ENCODE data around the gene NDUFA6.
"Not testable (repeated sequence)": the region's sequence is repeated elsewhere in the genome, so short reads cannot be mapped to it uniquely, and the experiment has no call there.

The NDUFA6 gene

DNA sequence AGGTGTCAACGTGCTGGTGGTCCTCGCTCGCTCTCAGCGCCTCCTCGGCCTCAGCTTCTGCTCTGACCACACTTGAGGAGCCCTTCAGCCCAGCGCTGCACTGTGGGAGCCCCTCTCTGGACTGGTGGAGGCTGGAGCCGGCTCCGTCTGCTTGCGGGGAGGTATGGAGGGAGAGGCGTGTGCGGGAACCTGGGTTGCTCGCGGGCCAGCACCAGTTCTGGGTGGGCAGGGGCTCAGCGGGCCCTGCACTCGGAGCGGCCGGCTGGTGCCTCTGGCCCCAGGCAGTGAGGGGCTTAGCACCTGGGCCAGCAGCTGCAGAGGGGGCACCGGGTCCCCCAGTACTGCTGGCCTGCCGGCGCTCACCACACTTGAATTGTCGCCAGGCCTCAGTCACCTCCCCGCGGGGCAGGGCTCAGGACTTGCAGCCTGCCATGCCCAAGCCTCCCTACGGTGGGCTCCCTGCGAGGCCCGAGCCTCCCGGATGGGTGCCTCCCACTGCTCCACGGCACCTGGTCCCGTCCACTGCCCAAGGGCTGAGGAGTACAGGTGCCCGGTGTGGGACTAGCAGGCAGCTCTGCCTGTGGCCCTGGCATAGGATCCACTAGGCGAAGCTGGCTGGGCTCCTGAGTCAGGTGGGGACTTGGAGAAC lies 47.7 kb upstream of the NDUFA6 start:
- no peak overlapping the region for H2BK15ac ChIP-seq (ENCODE audit: low read depth, poor library complexity, severe bottlenecking)
- WGBS, result 93% methylated on average over 31 of the region's 31 CpGs

GRCh38 chr22:42135688-42136087 lies 45.1 kb upstream of the NDUFA6 start:
- not testable (repeated sequence) for H2AFZ ChIP-seq (ENCODE audit: low read depth, low read length)
- no CpG with 5 or more reads among the region's 4 CpGs for WGBS

More for the DNA sequence above, 47.7 kb upstream of the NDUFA6 start:
- H2BK12ac ChIP-seq (ENCODE audit: low read length in 2 of 2), result no peak overlapping the region
- no peak overlapping the region for H3K4me2 ChIP-seq (ENCODE audit: low read length, poor library complexity, severe bottlenecking)
- no peaks in the 10 kb centered on the region for H3K4me1 ChIP-seq (ENCODE audit: control insufficient read depth, insufficient read depth, low read depth, low read length)
- H3K23ac ChIP-seq (ENCODE audit: low read length in 2 of 2), result no peak overlapping the region
- no peak overlapping the region for H2AFZ ChIP-seq (ENCODE audit: low read depth, low read length)
- H2BK120ac ChIP-seq (ENCODE audit: low read depth, low read length), result no peak overlapping the region
- H4K8ac ChIP-seq (ENCODE audit: low read length), result no peak overlapping the region
- no peak for DNase-seq
- H2BK5ac ChIP-seq (ENCODE audit: low read depth, low read length, poor library complexity, severe bottlenecking), result no peak overlapping the region
- H3K18ac ChIP-seq (ENCODE audit: low read depth in 1 of 2, low read length in 2 of 2), result no peak overlapping the region
- H3K36me3 ChIP-seq (ENCODE audit: control insufficient read depth in 1 of 2, insufficient read depth in 2 of 2, low read depth in 1 of 2, low read length in 2 of 2), result peaks cover 0 to 25% of the 10 kb centered on the region in 2 experiments
- no peak overlapping the region for H2AK5ac ChIP-seq (ENCODE audit: low read length, severe bottlenecking)
- no peaks in the 10 kb centered on the region for H3K79me1 ChIP-seq (replicated peaks; ENCODE audit: low read length, poor library complexity, severe bottlenecking)
- peaks cover 0 to 10% of the 10 kb centered on the region in 2 experiments for H3K27me3 ChIP-seq (ENCODE audit: control insufficient read depth in 1 of 2, insufficient read depth in 1 of 2, low read length in 2 of 2)
- no peak overlapping the region for H3K4me3 ChIP-seq (ENCODE audit: insufficient read depth in 1 of 2, low read depth in 1 of 2, low read length in 2 of 2)
- H3K14ac ChIP-seq (ENCODE audit: low read length in 2 of 2), result peak overlapping the region in 1 of 2 experiments; percentile 71
- no peaks in the 10 kb centered on the region for H3K9me3 ChIP-seq (ENCODE audit: control insufficient read depth, low read length)
- H4K91ac ChIP-seq (ENCODE audit: low read length), result peak overlapping the region; percentile 27
- no peak overlapping the region for H3K4ac ChIP-seq (ENCODE audit: low read depth in 1 of 2, low read length in 2 of 2)
- no peak overlapping the region for H3K27ac ChIP-seq (ENCODE audit: low read length, poor library complexity, severe bottlenecking)
- H3K9ac ChIP-seq (ENCODE audit: low read length), result no peak overlapping the region

GRCh38 chr22:42134100-42135020 lies 43.8 kb upstream of the NDUFA6 start:
- 87% methylated on average over 21 of the region's 24 CpGs for WGBS
- no peak overlapping the region for H3K23ac ChIP-seq (ENCODE audit: low read length in 2 of 2)
- H3K4me2 ChIP-seq (ENCODE audit: low read length, poor library complexity, severe bottlenecking), result no peak overlapping the region
- H3K79me1 ChIP-seq (replicated peaks; ENCODE audit: low read length, poor library complexity, severe bottlenecking), result no peaks in the 10 kb centered on the region
- peaks cover 0 to 19% of the 10 kb centered on the region in 2 experiments for H3K27me3 ChIP-seq (ENCODE audit: control insufficient read depth in 1 of 2, insufficient read depth in 1 of 2, low read length in 2 of 2)
- DNase-seq, result no peak
- H2BK120ac ChIP-seq (ENCODE audit: low read depth, low read length), result no peak overlapping the region
- no peak overlapping the region for H2BK12ac ChIP-seq (ENCODE audit: low read length in 2 of 2)
- no peak overlapping the region for H3K4ac ChIP-seq (ENCODE audit: low read depth in 1 of 2, low read length in 2 of 2)
- no peak overlapping the region for H4K91ac ChIP-seq (ENCODE audit: low read length)
- H3K27ac ChIP-seq (ENCODE audit: low read length, poor library complexity, severe bottlenecking), result no peak overlapping the region
- H3K18ac ChIP-seq (ENCODE audit: low read depth in 1 of 2, low read length in 2 of 2), result no peak overlapping the region
- H3K36me3 ChIP-seq (ENCODE audit: control insufficient read depth in 1 of 2, insufficient read depth in 2 of 2, low read depth in 1 of 2, low read length in 2 of 2), result peaks cover 0 to 12% of the 10 kb centered on the region in 2 experiments
- H2BK15ac ChIP-seq (ENCODE audit: low read depth, poor library complexity, severe bottlenecking), result no peak overlapping the region
- no peak overlapping the region for H2AFZ ChIP-seq (ENCODE audit: low read depth, low read length)
- H3K14ac ChIP-seq (ENCODE audit: low read length in 2 of 2), result no peak overlapping the region
- H3K9me3 ChIP-seq (ENCODE audit: control insufficient read depth, low read length), result no peaks in the 10 kb centered on the region
- no peak overlapping the region for H2BK5ac ChIP-seq (ENCODE audit: low read depth, low read length, poor library complexity, severe bottlenecking)
- H3K4me1 ChIP-seq (ENCODE audit: control insufficient read depth, insufficient read depth, low read depth, low read length), result no peaks in the 10 kb centered on the region
- H4K8ac ChIP-seq (ENCODE audit: low read length), result no peak overlapping the region
- H3K4me3 ChIP-seq (ENCODE audit: insufficient read depth in 1 of 2, low read depth in 1 of 2, low read length in 2 of 2), result no peak overlapping the region
- H2AK5ac ChIP-seq (ENCODE audit: low read length, severe bottlenecking), result no peak overlapping the region
- peak overlapping the region; percentile 36 for H3K9ac ChIP-seq (ENCODE audit: low read length)

More at GRCh38 chr22:42135688-42136087, 45.1 kb upstream of the NDUFA6 start:
- H3K27ac ChIP-seq (ENCODE audit: low read length, poor library complexity, severe bottlenecking); H3K9ac ChIP-seq (ENCODE audit: low read length); H3K9me3 ChIP-seq (ENCODE audit: control insufficient read depth, low read length); H3K4me3 ChIP-seq (ENCODE audit: insufficient read depth in 1 of 2, low read depth in 1 of 2, low read length in 2 of 2); H3K4me1 ChIP-seq (ENCODE audit: control insufficient read depth, insufficient read depth, low read depth, low read length); H2BK15ac ChIP-seq (ENCODE audit: low read depth, poor library complexity, severe bottlenecking); DNase-seq; H3K79me1 ChIP-seq (replicated peaks; ENCODE audit: low read length, poor library complexity, severe bottlenecking); H2BK120ac ChIP-seq (ENCODE audit: low read depth, low read length); H4K91ac ChIP-seq (ENCODE audit: low read length); H2BK5ac ChIP-seq (ENCODE audit: low read depth, low read length, poor library complexity, severe bottlenecking); H2BK12ac ChIP-seq (ENCODE audit: low read length in 2 of 2); H3K18ac ChIP-seq (ENCODE audit: low read depth in 1 of 2, low read length in 2 of 2); H3K23ac ChIP-seq (ENCODE audit: low read length in 2 of 2); H4K8ac ChIP-seq (ENCODE audit: low read length); H3K14ac ChIP-seq (ENCODE audit: low read length in 2 of 2); H2AK5ac ChIP-seq (ENCODE audit: low read length, severe bottlenecking); H3K4ac ChIP-seq (ENCODE audit: low read depth in 1 of 2, low read length in 2 of 2); H3K4me2 ChIP-seq (ENCODE audit: low read length, poor library complexity, severe bottlenecking): not testable (repeated sequence)
- peaks cover 0 to 19% of the 10 kb centered on the region in 2 experiments for H3K27me3 ChIP-seq (ENCODE audit: control insufficient read depth in 1 of 2, insufficient read depth in 1 of 2, low read length in 2 of 2)
- H3K36me3 ChIP-seq (ENCODE audit: control insufficient read depth in 1 of 2, insufficient read depth in 2 of 2, low read depth in 1 of 2, low read length in 2 of 2), result peaks cover 0 to 14% of the 10 kb centered on the region in 2 experiments

- H4K8ac ChIP-seq (ENCODE audit: low read length), result no peak overlapping the region
- no peak overlapping the region for H3K18ac ChIP-seq (ENCODE audit: low read depth in 1 of 2, low read length in 2 of 2)
- H4K91ac ChIP-seq (ENCODE audit: low read length), result no peak overlapping the region
- no peaks in the 10 kb centered on the region for H3K9me3 ChIP-seq (ENCODE audit: control insufficient read depth, low read length)
- no peak overlapping the region for H3K4me2 ChIP-seq (ENCODE audit: low read length, poor library complexity, severe bottlenecking)
- H3K36me3 ChIP-seq (ENCODE audit: control insufficient read depth in 1 of 2, insufficient read depth in 2 of 2, low read depth in 1 of 2, low read length in 2 of 2), result no peaks in the 10 kb centered on the region
- no peak overlapping the region for H2BK5ac ChIP-seq (ENCODE audit: low read depth, low read length, poor library complexity, severe bottlenecking)
- no peak overlapping the region for H3K14ac ChIP-seq (ENCODE audit: low read length in 2 of 2)
- no peak overlapping the region for H2AFZ ChIP-seq (ENCODE audit: low read depth, low read length)
- no peak overlapping the region for H2AK5ac ChIP-seq (ENCODE audit: low read length, severe bottlenecking)
- no peak overlapping the region for H2BK120ac ChIP-seq (ENCODE audit: low read depth, low read length)
- H3K23ac ChIP-seq (ENCODE audit: low read length in 2 of 2), result no peak overlapping the region
- no peak overlapping the region for H3K27ac ChIP-seq (ENCODE audit: low read length, poor library complexity, severe bottlenecking)
- no peaks in the 10 kb centered on the region for H3K4me1 ChIP-seq (ENCODE audit: control insufficient read depth, insufficient read depth, low read depth, low read length)
- no peak overlapping the region for H3K9ac ChIP-seq (ENCODE audit: low read length)
- no peak overlapping the region for H3K4ac ChIP-seq (ENCODE audit: low read depth in 1 of 2, low read length in 2 of 2)
- H3K4me3 ChIP-seq (ENCODE audit: insufficient read depth in 1 of 2, low read depth in 1 of 2, low read length in 2 of 2), result no peak overlapping the region
- H3K79me1 ChIP-seq (replicated peaks; ENCODE audit: low read length, poor library complexity, severe bottlenecking), result no peaks in the 10 kb centered on the region
- peaks cover 0 to 19% of the 10 kb centered on the region in 2 experiments for H3K27me3 ChIP-seq (ENCODE audit: control insufficient read depth in 1 of 2, insufficient read depth in 1 of 2, low read length in 2 of 2)
- no peak overlapping the region for H2BK15ac ChIP-seq (ENCODE audit: low read depth, poor library complexity, severe bottlenecking)
- no peak overlapping the region for H2BK12ac ChIP-seq (ENCODE audit: low read length in 2 of 2)
- no peak for DNase-seq
- WGBS, result 85% methylated on average over 12 of the region's 13 CpGs
Measured at GRCh38 chr22:42132457-42132856, 41.9 kb upstream of the NDUFA6 start.

All from mesenchymal stem cell (in vitro differentiated cells and primary cell).